BJ (cell line): Measurements from ENCODE around the gene AGPAT3. TPM values are rescaled to one million over a fixed set of nuclear protein-coding genes. Genes with fewer than 3 reads are reported as not detected.

Experiments
- CTCF ChIA-PET: fragments of 350-600 bp; formaldehyde crosslinking; extraction: SDS; loops from one replicate; lab custom pipeline; 2021; ENCODE audit warnings: antibody characterized with exemption, inconsistent platforms; lab: Yijun Ruan, JAX
- POLR2A ChIA-PET: fragments of 300-600 bp; sonication (Branson Sonifier 250); formaldehyde crosslinking; extraction: SDS; loops from one replicate; lab custom pipeline; 2021; ENCODE audit warnings: antibody characterized with exemption; lab: Charles Lee
- DNase-seq: peaks from one replicate; pipeline ENCODE4 v3.0.0-alpha.2; 2011; ENCODE audit warnings: low read depth
- H3K27me3 ChIP-seq: 2 replicates; pipeline ENCODE4 v1.6.0; 2011; ENCODE audit warnings: low read length; ENCODE audit not compliant: control insufficient read depth, insufficient read depth
- H3K36me3 ChIP-seq: 2 replicates; pipeline ENCODE4 v1.5.1; 2011; ENCODE audit warnings: low read length; ENCODE audit not compliant: control insufficient read depth, insufficient read depth
- H3K4me3 ChIP-seq: 2 replicates; pipeline ENCODE4 v1.5.1; 2011; ENCODE audit warnings: low read depth, mild to moderate bottlenecking, control low read depth, low read length
- polyA plus RNA-seq: library from polyadenylated mRNA; depleted of rRNA; stranded (reverse); fragments of >200 nt; gene quantifications from 2 replicates; pipeline ENCODE4 v1.2.3, GENCODE V29; 2011
- TF ChIP-seq, protein P1 (sequence below): IDR thresholded peaks from 2 replicates; pipeline ENCODE4 v1.5.1; 2011; ENCODE audit warnings: low read depth, mild to moderate bottlenecking, control low read depth, inconsistent platforms, low read length, moderate library complexity; ENCODE audit not compliant: insufficient read depth

The AGPAT3 gene
- polyA plus RNA-seq, 1 experiment, result 68.5 TPM

DNA sequence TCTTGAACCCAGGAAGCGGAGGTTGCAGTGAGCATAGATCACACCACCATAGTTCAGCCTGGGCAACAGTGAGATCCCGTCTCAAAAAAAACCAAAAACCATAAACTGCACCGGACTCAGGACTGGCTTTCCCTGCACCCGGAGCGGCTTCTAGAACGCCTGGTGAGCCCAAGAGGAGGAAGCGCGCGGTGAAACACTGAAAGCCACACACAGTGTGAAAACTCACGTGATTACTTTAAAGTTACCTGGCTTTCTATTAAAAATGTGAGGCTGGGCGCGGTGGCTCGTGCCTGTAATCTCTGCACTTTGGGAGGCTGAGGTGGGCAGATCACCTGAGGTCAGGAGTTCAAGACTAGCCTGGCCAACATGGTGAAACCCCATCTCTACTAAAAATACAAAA, 140.0 kb downstream of the AGPAT3 start:
- Histone ChIP-seq H3K27me3 (no peaks in the 10 kb centered on the region), H3K4me3 (no peak overlapping the region), H3K36me3 (no peaks in the 10 kb centered on the region)
- POLR2A ChIA-PET, result no interaction called here
- CTCF ChIA-PET, result interaction anchor here (0.6 kb wide), 1 partner anchor 216 kb away, joined by 3 read pairs; no protein-coding TSS in a partner anchor
- TF ChIP-seq, protein P1, sequence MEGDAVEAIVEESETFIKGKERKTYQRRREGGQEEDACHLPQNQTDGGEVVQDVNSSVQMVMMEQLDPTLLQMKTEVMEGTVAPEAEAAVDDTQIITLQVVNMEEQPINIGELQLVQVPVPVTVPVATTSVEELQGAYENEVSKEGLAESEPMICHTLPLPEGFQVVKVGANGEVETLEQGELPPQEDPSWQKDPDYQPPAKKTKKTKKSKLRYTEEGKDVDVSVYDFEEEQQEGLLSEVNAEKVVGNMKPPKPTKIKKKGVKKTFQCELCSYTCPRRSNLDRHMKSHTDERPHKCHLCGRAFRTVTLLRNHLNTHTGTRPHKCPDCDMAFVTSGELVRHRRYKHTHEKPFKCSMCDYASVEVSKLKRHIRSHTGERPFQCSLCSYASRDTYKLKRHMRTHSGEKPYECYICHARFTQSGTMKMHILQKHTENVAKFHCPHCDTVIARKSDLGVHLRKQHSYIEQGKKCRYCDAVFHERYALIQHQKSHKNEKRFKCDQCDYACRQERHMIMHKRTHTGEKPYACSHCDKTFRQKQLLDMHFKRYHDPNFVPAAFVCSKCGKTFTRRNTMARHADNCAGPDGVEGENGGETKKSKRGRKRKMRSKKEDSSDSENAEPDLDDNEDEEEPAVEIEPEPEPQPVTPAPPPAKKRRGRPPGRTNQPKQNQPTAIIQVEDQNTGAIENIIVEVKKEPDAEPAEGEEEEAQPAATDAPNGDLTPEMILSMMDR, result no peak
- DNase-seq, result no peak

DNA sequence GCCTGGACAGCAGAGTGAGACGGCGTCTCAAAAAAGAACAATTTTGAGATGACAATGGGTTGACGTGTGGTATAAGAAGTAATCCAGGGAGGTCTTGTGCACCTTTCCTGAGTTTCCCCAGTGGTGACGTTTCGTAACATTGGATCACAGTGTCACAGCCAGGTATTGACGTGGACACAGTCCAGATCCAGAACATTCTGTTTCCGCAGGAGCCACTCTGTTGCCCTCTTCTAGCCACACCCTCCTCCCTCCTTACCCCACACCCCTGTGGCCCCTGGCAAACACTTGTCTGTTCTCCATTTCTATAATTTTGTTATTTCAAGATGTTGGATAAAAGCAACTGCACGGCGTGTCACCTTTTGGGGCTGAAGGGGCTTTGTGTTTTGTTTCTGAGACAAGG, 140.6 kb downstream of the AGPAT3 start:
- Histone ChIP-seq H3K36me3 (no peaks in the 10 kb centered on the region), H3K4me3 (no peak overlapping the region), H3K27me3 (no peaks in the 10 kb centered on the region)
- no peak for DNase-seq
- TF ChIP-seq, protein P1, result no peak
- POLR2A ChIA-PET, result no interaction called here
- CTCF ChIA-PET, result no interaction called here

DNA sequence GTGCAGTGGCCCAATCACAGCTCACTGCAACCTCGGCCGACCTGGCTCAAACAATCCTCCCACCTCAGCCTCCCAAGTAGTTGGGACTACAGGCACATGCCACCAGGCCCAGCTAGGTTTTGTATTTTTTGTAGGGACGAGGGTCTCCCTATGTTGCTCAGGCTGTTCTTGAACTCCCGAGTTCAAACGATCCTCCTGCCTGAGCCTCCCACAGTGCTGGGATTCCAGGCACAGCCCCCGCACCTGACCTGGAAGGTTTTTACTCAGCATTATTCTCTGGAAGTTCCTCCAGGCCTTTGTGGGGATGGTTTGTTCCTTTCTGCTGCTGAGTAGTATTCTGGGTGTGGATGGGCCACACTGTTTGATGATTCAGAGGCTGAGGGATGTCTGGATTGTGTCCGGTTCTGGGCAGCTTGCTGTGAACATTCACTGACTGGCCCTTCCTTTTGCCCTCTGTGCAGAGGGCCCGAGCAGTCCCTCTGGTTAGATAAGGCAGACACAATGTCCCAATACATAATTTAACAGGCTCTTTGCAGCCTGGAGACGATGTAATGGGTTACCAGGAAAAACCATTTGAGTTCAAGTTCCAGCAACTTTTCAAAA, 141.1 kb downstream of the AGPAT3 start:
- H3K27me3 ChIP-seq, result no peaks in the 10 kb centered on the region
- TF ChIP-seq, protein P1, result no peak
- ChIA-PET POLR2A (no interaction called here), CTCF (no interaction called here)
- DNase-seq, result peak; percentile 80
- no peaks in the 10 kb centered on the region for H3K36me3 ChIP-seq
- H3K4me3 ChIP-seq, result no peak overlapping the region

DNA sequence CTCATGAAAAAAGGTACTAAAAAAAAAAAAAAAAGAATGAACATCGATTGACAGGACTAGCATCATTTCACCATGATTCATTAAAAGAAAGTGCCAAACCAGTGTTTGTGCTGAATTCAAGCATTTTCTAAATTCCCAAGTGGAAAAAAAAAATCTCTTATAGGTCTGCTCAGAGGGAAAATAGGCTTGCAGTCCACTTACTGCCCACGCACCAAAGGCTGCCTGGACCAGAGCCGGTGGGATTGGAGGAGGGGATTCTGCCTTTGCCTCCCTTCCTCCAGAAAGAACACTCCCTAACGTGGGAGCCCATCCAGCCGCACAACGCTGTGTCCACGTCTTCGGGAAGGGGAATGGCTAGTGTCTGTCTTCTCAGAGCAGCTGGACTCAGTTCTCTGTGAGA, 141.6 kb downstream of the AGPAT3 start:
- TF ChIP-seq, protein P1, result no peak
- H3K4me3 ChIP-seq, result no peak overlapping the region
- no peak for DNase-seq
- POLR2A ChIA-PET, result no interaction called here
- no peaks in the 10 kb centered on the region for H3K27me3 ChIP-seq
- CTCF ChIA-PET, result no interaction called here
- H3K36me3 ChIP-seq, result no peaks in the 10 kb centered on the region

DNA sequence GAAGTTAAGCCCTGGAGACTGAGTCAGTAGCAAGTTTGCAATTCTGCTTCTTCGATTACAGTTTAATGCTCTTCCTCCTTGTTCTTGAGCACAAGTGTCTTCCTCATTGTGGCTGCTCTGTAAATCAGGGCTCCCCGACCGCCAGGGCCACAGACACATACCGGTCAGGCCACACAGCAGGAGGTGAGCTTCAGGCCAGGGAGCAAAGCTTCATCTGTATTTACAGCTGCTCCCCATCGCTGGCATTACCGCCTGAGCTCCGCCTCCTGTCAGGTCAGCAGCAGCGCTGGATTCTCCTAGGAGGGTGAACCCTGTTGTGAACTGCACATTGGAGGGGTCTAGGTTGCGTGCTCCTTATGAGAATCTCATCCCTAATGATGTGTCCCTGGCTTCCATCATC, 145.4 kb downstream of the AGPAT3 start:
- TF ChIP-seq, protein P1, result no peak
- no peak for DNase-seq
- POLR2A ChIA-PET, result no interaction called here
- no peaks in the 10 kb centered on the region for H3K36me3 ChIP-seq
- no peaks in the 10 kb centered on the region for H3K27me3 ChIP-seq
- H3K4me3 ChIP-seq, result no peak overlapping the region
- CTCF ChIA-PET, result no interaction called here
